ENCODE results near the gene DEPDC7. TPM values are rescaled to one million over a fixed set of nuclear protein-coding genes. Genes with fewer than 3 reads are reported as not detected.

DEPDC7 gene
- total and polyA plus RNA-seq, 2 experiments from 2014 or later, result 8.6 to 10.9 TPM

- no peaks in the 10 kb centered on the region; the same call in 2 of the 3 replicates for H3K9me3 Mint-ChIP-seq
- DNase-seq (ENCODE audit: low spot score) (no peak), ATAC-seq (no peak)
- Histone ChIP-seq H3K9me2 (ENCODE audit: insufficient read depth) (no peaks in the 10 kb centered on the region; the same call in 1 of the 2 replicates), H3K4me3 (no peak overlapping the region), H2AFZ (peak overlapping the region; percentile 2), H3K4me2 (no peak overlapping the region), H3K36me3 (ENCODE audit: insufficient read depth) (no peaks in the 10 kb centered on the region), H3K27me3 (ENCODE audit: insufficient read depth) (no peaks in the 10 kb centered on the region), H3K27ac (ENCODE audit: low read depth) (no peak overlapping the region), H3F3A (replicated peaks; ENCODE audit: low read depth) (no peaks in the 10 kb centered on the region), H3K4me1 (ENCODE audit: insufficient read depth) (peaks cover 11% of the 10 kb centered on the region; the same call in 1 of the 2 replicates), H3K79me2 (replicated peaks; ENCODE audit: insufficient read depth) (no peaks in the 10 kb centered on the region), H4K20me1 (replicated peaks; ENCODE audit: insufficient read depth) (no peaks in the 10 kb centered on the region)
- H3K27me3 Mint-ChIP-seq (ENCODE audit: insufficient read depth, low read depth, poor library complexity), result peaks cover 9% of the 10 kb centered on the region
- no peaks in the 10 kb centered on the region for H3K36me3 Mint-ChIP-seq (ENCODE audit: low read depth)
- H3K4me1 Mint-ChIP-seq, result peaks cover 10% of the 10 kb centered on the region; the same call in 2 of the 3 replicates
- H3K27ac Mint-ChIP-seq, result no peak overlapping the region
- TF ChIP-seq STAT1 (IDR thresholded peaks at IDR 0.05; ENCODE audit: unreplicated experiment) (no peak), JUNB (IDR thresholded peaks at IDR 0.05; ENCODE audit: unreplicated experiment) (no peak), ZNF331 (CRISPR knock-in tag; IDR thresholded peaks at IDR 0.05; ENCODE audit: low read depth) (no peak), POLR2AphosphoS5 (IDR thresholded peaks at IDR 0.05; ENCODE audit: low read depth) (no peak), ETS1 (IDR thresholded peaks at IDR 0.05) (no peak)
- TF ChIP-seq, protein P1, sequence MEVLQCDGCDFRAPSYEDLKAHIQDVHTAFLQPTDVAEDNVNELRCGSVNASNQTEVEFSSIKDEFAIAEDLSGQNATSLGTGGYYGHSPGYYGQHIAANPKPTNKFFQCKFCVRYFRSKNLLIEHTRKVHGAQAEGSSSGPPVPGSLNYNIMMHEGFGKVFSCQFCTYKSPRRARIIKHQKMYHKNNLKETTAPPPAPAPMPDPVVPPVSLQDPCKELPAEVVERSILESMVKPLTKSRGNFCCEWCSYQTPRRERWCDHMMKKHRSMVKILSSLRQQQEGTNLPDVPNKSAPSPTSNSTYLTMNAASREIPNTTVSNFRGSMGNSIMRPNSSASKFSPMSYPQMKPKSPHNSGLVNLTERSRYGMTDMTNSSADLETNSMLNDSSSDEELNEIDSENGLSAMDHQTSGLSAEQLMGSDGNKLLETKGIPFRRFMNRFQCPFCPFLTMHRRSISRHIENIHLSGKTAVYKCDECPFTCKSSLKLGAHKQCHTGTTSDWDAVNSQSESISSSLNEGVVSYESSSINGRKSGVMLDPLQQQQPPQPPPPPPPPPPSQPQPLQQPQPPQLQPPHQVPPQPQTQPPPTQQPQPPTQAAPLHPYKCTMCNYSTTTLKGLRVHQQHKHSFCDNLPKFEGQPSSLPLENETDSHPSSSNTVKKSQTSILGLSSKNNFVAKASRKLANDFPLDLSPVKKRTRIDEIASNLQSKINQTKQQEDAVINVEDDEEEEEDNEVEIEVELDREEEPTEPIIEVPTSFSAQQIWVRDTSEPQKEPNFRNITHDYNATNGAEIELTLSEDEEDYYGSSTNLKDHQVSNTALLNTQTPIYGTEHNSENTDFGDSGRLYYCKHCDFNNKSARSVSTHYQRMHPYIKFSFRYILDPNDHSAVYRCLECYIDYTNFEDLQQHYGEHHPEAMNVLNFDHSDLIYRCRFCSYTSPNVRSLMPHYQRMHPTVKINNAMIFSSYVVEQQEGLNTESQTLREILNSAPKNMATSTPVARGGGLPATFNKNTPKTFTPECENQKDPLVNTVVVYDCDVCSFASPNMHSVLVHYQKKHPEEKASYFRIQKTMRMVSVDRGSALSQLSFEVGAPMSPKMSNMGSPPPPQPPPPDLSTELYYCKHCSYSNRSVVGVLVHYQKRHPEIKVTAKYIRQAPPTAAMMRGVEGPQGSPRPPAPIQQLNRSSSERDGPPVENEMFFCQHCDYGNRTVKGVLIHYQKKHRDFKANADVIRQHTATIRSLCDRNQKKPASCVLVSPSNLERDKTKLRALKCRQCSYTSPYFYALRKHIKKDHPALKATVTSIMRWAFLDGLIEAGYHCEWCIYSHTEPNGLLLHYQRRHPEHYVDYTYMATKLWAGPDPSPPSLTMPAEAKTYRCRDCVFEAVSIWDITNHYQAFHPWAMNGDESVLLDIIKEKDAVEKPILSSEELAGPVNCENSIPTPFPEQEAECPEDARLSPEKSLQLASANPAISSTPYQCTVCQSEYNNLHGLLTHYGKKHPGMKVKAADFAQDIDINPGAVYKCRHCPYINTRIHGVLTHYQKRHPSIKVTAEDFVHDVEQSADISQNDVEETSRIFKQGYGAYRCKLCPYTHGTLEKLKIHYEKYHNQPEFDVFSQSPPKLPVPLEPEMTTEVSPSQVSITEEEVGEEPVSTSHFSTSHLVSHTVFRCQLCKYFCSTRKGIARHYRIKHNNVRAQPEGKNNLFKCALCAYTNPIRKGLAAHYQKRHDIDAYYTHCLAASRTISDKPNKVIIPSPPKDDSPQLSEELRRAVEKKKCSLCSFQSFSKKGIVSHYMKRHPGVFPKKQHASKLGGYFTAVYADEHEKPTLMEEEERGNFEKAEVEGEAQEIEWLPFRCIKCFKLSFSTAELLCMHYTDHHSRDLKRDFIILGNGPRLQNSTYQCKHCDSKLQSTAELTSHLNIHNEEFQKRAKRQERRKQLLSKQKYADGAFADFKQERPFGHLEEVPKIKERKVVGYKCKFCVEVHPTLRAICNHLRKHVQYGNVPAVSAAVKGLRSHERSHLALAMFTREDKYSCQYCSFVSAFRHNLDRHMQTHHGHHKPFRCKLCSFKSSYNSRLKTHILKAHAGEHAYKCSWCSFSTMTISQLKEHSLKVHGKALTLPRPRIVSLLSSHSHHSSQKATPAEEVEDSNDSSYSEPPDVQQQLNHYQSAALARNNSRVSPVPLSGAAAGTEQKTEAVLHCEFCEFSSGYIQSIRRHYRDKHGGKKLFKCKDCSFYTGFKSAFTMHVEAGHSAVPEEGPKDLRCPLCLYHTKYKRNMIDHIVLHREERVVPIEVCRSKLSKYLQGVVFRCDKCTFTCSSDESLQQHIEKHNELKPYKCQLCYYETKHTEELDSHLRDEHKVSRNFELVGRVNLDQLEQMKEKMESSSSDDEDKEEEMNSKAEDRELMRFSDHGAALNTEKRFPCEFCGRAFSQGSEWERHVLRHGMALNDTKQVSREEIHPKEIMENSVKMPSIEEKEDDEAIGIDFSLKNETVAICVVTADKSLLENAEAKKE (CRISPR knock-in tag; IDR thresholded peaks at IDR 0.05), result no peak
- H3K4me3 Mint-ChIP-seq, result no peak overlapping the region
These were observed 14.4 kb upstream of the DEPDC7 start for GRCh38 chr11:33001281-33001680.
